ENCODE results near the gene OLFM1. TPM values are rescaled to one million over a fixed set of nuclear protein-coding genes. Genes with fewer than 3 reads are reported as not detected.
A peak's percentile ranks its signal among the peaks of the same experiment; 100 is the strongest.

The OLFM1 gene
- total RNA-seq, 2 experiments from 2014 or later, result not detected

- Mint-ChIP-seq H3K27ac (no peak overlapping the region), H3K4me3 (no peak overlapping the region), H3K9me3 (peaks cover 5% of the 10 kb centered on the region), H3K36me3 (peaks cover 4% of the 10 kb centered on the region), H3K4me1 (no peaks in the 10 kb centered on the region), H3K27me3 (peaks cover 4% of the 10 kb centered on the region)
- ATAC-seq (ENCODE audit: low read depth) (no peak), DNase-seq (no peak)
- POLR2A ChIA-PET, result no interaction called here
Observed at GRCh38 chr9:135095470-135096407, 8.3 kb downstream of the OLFM1 start.

GRCh38 chr9:135096408-135096895, 9.0 kb downstream of the OLFM1 start:
- H3K9me3 Mint-ChIP-seq, result peaks cover 3% of the 10 kb centered on the region

GRCh38 chr9:135098400-135099105, 11.1 kb downstream of the OLFM1 start:
- H3K4me3 Mint-ChIP-seq, result no peak overlapping the region
- ATAC-seq (ENCODE audit: low read depth) (no peak), DNase-seq (peak; percentile 39)
- no peaks in the 10 kb centered on the region for H3K36me3 Mint-ChIP-seq
- H3K4me1 Mint-ChIP-seq, result no peaks in the 10 kb centered on the region
- POLR2A ChIA-PET, result no interaction called here
- no peak overlapping the region for H3K27ac Mint-ChIP-seq
- H3K9me3 Mint-ChIP-seq, result no peaks in the 10 kb centered on the region
- H3K27me3 Mint-ChIP-seq, result peaks cover 2% of the 10 kb centered on the region

More at GRCh38 chr9:135096408-135096895, 9.0 kb downstream of the OLFM1 start:
- DNase-seq, result no peak
- Mint-ChIP-seq H3K4me1 (no peaks in the 10 kb centered on the region), H3K27me3 (peaks cover 4% of the 10 kb centered on the region), H3K4me3 (no peak overlapping the region), H3K36me3 (peaks cover 3% of the 10 kb centered on the region), H3K27ac (no peak overlapping the region)
- POLR2A ChIA-PET, result no interaction called here
- ATAC-seq (ENCODE audit: low read depth), result no peak

- no peak overlapping the region for H3K27ac Mint-ChIP-seq
- DNase-seq (no peak), ATAC-seq (ENCODE audit: low read depth) (no peak)
- no peaks in the 10 kb centered on the region for H3K36me3 Mint-ChIP-seq
- H3K4me1 Mint-ChIP-seq, result no peaks in the 10 kb centered on the region
- no peak overlapping the region for H3K4me3 Mint-ChIP-seq
- POLR2A ChIA-PET, result no interaction called here
- H3K9me3 Mint-ChIP-seq, result no peaks in the 10 kb centered on the region
- peaks cover 2% of the 10 kb centered on the region for H3K27me3 Mint-ChIP-seq
Observed at GRCh38 chr9:135099574-135099973, 12.1 kb downstream of the OLFM1 start.

- Mint-ChIP-seq H3K27ac (no peak overlapping the region), H3K4me1 (no peaks in the 10 kb centered on the region), H3K36me3 (no peaks in the 10 kb centered on the region), H3K27me3 (peaks cover 2% of the 10 kb centered on the region), H3K9me3 (no peaks in the 10 kb centered on the region), H3K4me3 (no peak overlapping the region)
- DNase-seq (no peak), ATAC-seq (ENCODE audit: low read depth) (no peak)
- POLR2A ChIA-PET, result no interaction called here
Observed at GRCh38 chr9:135100241-135100681, 12.8 kb downstream of the OLFM1 start.

- H3K4me1 Mint-ChIP-seq, result no peaks in the 10 kb centered on the region
- H3K27me3 Mint-ChIP-seq, result peaks cover 2% of the 10 kb centered on the region
- POLR2A ChIA-PET, result no interaction called here
Observed at GRCh38 chr9:135100725-135101410, 13.4 kb downstream of the OLFM1 start.

GRCh38 chr9:135101486-135101885, 14.0 kb downstream of the OLFM1 start:
- DNase-seq, result no peak
- peaks cover 2% of the 10 kb centered on the region for H3K27me3 Mint-ChIP-seq
- POLR2A ChIA-PET, result no interaction called here
- no peak for ATAC-seq (ENCODE audit: low read depth)
- no peaks in the 10 kb centered on the region for H3K4me1 Mint-ChIP-seq
- H3K36me3 Mint-ChIP-seq, result no peaks in the 10 kb centered on the region
- no peak overlapping the region for H3K4me3 Mint-ChIP-seq
- no peak overlapping the region for H3K27ac Mint-ChIP-seq
- H3K9me3 Mint-ChIP-seq, result no peaks in the 10 kb centered on the region

More at GRCh38 chr9:135100725-135101410, 13.4 kb downstream of the OLFM1 start:
- Mint-ChIP-seq H3K36me3 (no peaks in the 10 kb centered on the region), H3K4me3 (no peak overlapping the region), H3K27ac (no peak overlapping the region), H3K9me3 (no peaks in the 10 kb centered on the region)
- ATAC-seq (ENCODE audit: low read depth) (no peak), DNase-seq (no peak)

GRCh38 chr9:135101926-135102325, 14.5 kb downstream of the OLFM1 start:
- no peak for ATAC-seq (ENCODE audit: low read depth)
- POLR2A ChIA-PET, result no interaction called here
- Mint-ChIP-seq H3K4me1 (no peaks in the 10 kb centered on the region), H3K27ac (no peak overlapping the region), H3K4me3 (no peak overlapping the region), H3K9me3 (no peaks in the 10 kb centered on the region), H3K27me3 (peaks cover 2% of the 10 kb centered on the region), H3K36me3 (no peaks in the 10 kb centered on the region)
- DNase-seq, result no peak

- no peak for DNase-seq
- Mint-ChIP-seq H3K9me3 (no peaks in the 10 kb centered on the region), H3K4me3 (no peak overlapping the region), H3K27me3 (peaks cover 5% of the 10 kb centered on the region), H3K4me1 (no peaks in the 10 kb centered on the region), H3K27ac (no peak overlapping the region), H3K36me3 (no peaks in the 10 kb centered on the region)
- POLR2A ChIA-PET, result no interaction called here
- no peak for ATAC-seq (ENCODE audit: low read depth)
Observed at GRCh38 chr9:135102331-135102730, 14.9 kb downstream of the OLFM1 start.

- DNase-seq (no peak), ATAC-seq (ENCODE audit: low read depth) (no peak)
- Mint-ChIP-seq H3K36me3 (no peaks in the 10 kb centered on the region), H3K4me3 (no peak overlapping the region), H3K27ac (no peak overlapping the region), H3K27me3 (peaks cover 12% of the 10 kb centered on the region), H3K9me3 (no peaks in the 10 kb centered on the region), H3K4me1 (no peaks in the 10 kb centered on the region)
- POLR2A ChIA-PET, result no interaction called here
Observed at GRCh38 chr9:135103001-135103446, 15.6 kb downstream of the OLFM1 start.

GRCh38 chr9:135103931-135104639, 16.6 kb downstream of the OLFM1 start:
- no peak overlapping the region for H3K27ac Mint-ChIP-seq
- no peaks in the 10 kb centered on the region for H3K36me3 Mint-ChIP-seq
- no peaks in the 10 kb centered on the region for H3K9me3 Mint-ChIP-seq
- H3K4me3 Mint-ChIP-seq, result no peak overlapping the region
- no peak for DNase-seq
- no peak for ATAC-seq (ENCODE audit: low read depth)
- peaks cover 20% of the 10 kb centered on the region for H3K27me3 Mint-ChIP-seq
- POLR2A ChIA-PET, result no interaction called here
- H3K4me1 Mint-ChIP-seq, result peaks cover 6% of the 10 kb centered on the region

- Mint-ChIP-seq H3K9me3 (no peaks in the 10 kb centered on the region), H3K36me3 (no peaks in the 10 kb centered on the region), H3K4me3 (no peak overlapping the region), H3K27ac (no peak overlapping the region), H3K4me1 (peaks cover 7% of the 10 kb centered on the region), H3K27me3 (peaks cover 23% of the 10 kb centered on the region)
- POLR2A ChIA-PET, result no interaction called here
- no peak for ATAC-seq (ENCODE audit: low read depth)
- no peak for DNase-seq
Observed at GRCh38 chr9:135104761-135105160, 17.3 kb downstream of the OLFM1 start.
